Tibial nerve (tissue), 4 donors: Measurements from ENCODE around the gene GPR27. TPM values are rescaled to one million over a fixed set of nuclear protein-coding genes. Genes with fewer than 3 reads are reported as not detected.

Source experiments
- DNase-seq, 2 donors: peaks; one replicate each; pipeline ENCODE4 v3.0.0-alpha.2; 2019; ENCODE audit warnings: low spot score in 2 of 2
- H3K27ac ChIP-seq, 4 donors: fragments of 200-600 bp; sonication (generic) in 3 of 4; one replicate each; pipeline ENCODE4 v1.5.1; 2017 to 2019; ENCODE audit warnings: mild to moderate bottlenecking in 1 of 4
- H3K27me3 ChIP-seq, 2 donors: fragments of 200-600 bp; sonication (generic) in 1 of 2; one replicate each; pipeline versions ENCODE4 v1.5.1 to v1.6.0; 2017 to 2019
- H3K36me3 ChIP-seq, 3 donors: fragments of 200-600 bp; sonication (generic); one replicate each; pipeline ENCODE4 v1.5.1; 2018 to 2019
- H3K4me1 ChIP-seq, 4 donors: fragments of 200-600 bp; sonication (generic) in 3 of 4; one replicate each; pipeline ENCODE4 v1.5.1; 2017 to 2019
- H3K4me3 ChIP-seq, 4 donors: fragments of 200-600 bp; sonication (generic) in 3 of 4; one replicate each; pipeline ENCODE4 v1.5.1; 2017 to 2019; ENCODE audit warnings: mild to moderate bottlenecking in 1 of 4, moderate library complexity in 1 of 4
- H3K9me3 ChIP-seq, 4 donors: fragments of 200-600 bp; sonication (generic) in 3 of 4; one replicate each; pipeline ENCODE4 v1.5.1; 2017 to 2019
- EP300 ChIP-seq, 2 donors: sonication (generic); formaldehyde crosslinking; IDR thresholded peaks; one replicate each; pipeline ENCODE4 v1.6.1; 2017; ENCODE audit warnings: antibody characterized with exemption in 2 of 2, mild to moderate bottlenecking in 1 of 2
- POLR2A ChIP-seq, 2 donors: fragments of 450-650 bp; IDR thresholded peaks; one replicate each; pipeline ENCODE4 v1.6.1; 2017; ENCODE audit warnings: antibody characterized with exemption in 2 of 2, mild to moderate bottlenecking in 2 of 2, moderate library complexity in 2 of 2
- whole genome bisulfite sequencing, 2 donors: methylation state at CpG; one replicate each; pipeline ENCODE4 v1.1.5; 2018; 5-methylcytosine and 5-hydroxymethylcytosine counted together
- total RNA-seq, 4 donors: library from RNA; depleted of rRNA; stranded (reverse); fragments of >200 nt; gene quantifications; one replicate each; pipeline ENCODE4 v1.1.0, GENCODE V29; 2016
- TF ChIP-seq, protein P1 (sequence below), 5 experiments: fragments of 200-600 bp in 3 of 5; fragments of 450-650 bp in 2 of 5; sonication (generic) in 3 of 5; IDR thresholded peaks; one replicate each; pipeline ENCODE4 v1.5.1; 2016 to 2019; ENCODE audit warnings: antibody characterized with exemption in 5 of 5, mild to moderate bottlenecking in 3 of 5, moderate library complexity in 2 of 5

Gene GPR27
- total RNA-seq, 4 donors from 2014 or later = 2.9 to 6.9 (median 4.0) TPM

DNA sequence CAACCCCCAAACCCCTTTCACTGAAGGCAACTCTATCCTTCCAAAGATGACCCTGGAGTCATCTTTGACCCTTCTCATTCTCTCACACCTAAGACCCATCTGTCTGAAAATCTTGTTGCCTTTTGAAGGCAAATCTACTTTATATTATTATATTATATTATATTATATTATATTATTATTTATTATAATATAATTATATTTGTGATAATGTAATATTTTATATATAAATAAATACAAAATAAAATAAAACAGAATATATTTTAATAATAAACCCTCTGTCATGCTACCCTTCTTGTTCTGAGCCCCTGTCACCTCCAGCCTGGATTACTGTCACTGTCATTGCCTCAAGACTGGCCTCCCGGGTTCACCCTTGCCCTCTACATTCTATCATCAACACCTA lies 36.3 kb downstream of the GPR27 start:
- Histone ChIP-seq H3K36me3 (no peaks in the 10 kb centered on the region), H3K9me3 (no peaks in the 10 kb centered on the region), H3K27me3 (peaks cover 0 to 24% of the 10 kb centered on the region in 2 donors), H3K4me1 (peaks cover 0 to 17% (median 5%) of the 10 kb centered on the region in 4 donors), H3K27ac (no peak overlapping the region), H3K4me3 (no peak overlapping the region)
- TF ChIP-seq EP300 (IDR thresholded peaks at IDR 0.05) (no peak), POLR2A (IDR thresholded peaks at IDR 0.05) (no peak)
- TF ChIP-seq, protein P1, sequence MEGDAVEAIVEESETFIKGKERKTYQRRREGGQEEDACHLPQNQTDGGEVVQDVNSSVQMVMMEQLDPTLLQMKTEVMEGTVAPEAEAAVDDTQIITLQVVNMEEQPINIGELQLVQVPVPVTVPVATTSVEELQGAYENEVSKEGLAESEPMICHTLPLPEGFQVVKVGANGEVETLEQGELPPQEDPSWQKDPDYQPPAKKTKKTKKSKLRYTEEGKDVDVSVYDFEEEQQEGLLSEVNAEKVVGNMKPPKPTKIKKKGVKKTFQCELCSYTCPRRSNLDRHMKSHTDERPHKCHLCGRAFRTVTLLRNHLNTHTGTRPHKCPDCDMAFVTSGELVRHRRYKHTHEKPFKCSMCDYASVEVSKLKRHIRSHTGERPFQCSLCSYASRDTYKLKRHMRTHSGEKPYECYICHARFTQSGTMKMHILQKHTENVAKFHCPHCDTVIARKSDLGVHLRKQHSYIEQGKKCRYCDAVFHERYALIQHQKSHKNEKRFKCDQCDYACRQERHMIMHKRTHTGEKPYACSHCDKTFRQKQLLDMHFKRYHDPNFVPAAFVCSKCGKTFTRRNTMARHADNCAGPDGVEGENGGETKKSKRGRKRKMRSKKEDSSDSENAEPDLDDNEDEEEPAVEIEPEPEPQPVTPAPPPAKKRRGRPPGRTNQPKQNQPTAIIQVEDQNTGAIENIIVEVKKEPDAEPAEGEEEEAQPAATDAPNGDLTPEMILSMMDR (IDR thresholded peaks at IDR 0.05) = no peak
- DNase-seq = no peak
- WGBS, 2 donors = 84 to 88% methylated on average over 1 of the region's 1 CpG

GRCh38 chr3:71791634-71792033 lies 38.0 kb downstream of the GPR27 start:
- no peak for TF ChIP-seq EP300 (IDR thresholded peaks at IDR 0.05)
- TF ChIP-seq, protein P1 (IDR thresholded peaks at IDR 0.05) = no peak
- H3K4me1 ChIP-seq = peaks cover 0 to 2% (median 0%) of the 10 kb centered on the region in 4 donors
- no peak for DNase-seq
- H3K36me3 ChIP-seq = no peaks in the 10 kb centered on the region
- H3K4me3 ChIP-seq = no peak overlapping the region
- WGBS, 2 donors = 62 to 75% methylated on average over 1 of the region's 1 CpG
- peaks cover 0 to 13% of the 10 kb centered on the region in 2 donors for H3K27me3 ChIP-seq
- no peaks in the 10 kb centered on the region for H3K9me3 ChIP-seq
- no peak overlapping the region for H3K27ac ChIP-seq

GRCh38 chr3:71796290-71796689 lies 42.6 kb downstream of the GPR27 start:
- WGBS, 2 donors = 80 to 81% methylated on average over 3 of the region's 3 CpGs
- no peak overlapping the region for H3K27ac ChIP-seq
- H3K4me1 ChIP-seq = no peaks in the 10 kb centered on the region
- H3K36me3 ChIP-seq = no peaks in the 10 kb centered on the region
- no peak for DNase-seq
- no peak overlapping the region for H3K4me3 ChIP-seq
- no peaks in the 10 kb centered on the region for H3K9me3 ChIP-seq
- peaks cover 0 to 23% of the 10 kb centered on the region in 2 donors for H3K27me3 ChIP-seq
- TF ChIP-seq EP300 (IDR thresholded peaks at IDR 0.05) = no peak
- no peak for TF ChIP-seq POLR2A (IDR thresholded peaks at IDR 0.05)
- TF ChIP-seq, protein P1 (IDR thresholded peaks at IDR 0.05) = no peak

- no peak overlapping the region for H3K4me3 ChIP-seq
- no peaks in the 10 kb centered on the region for H3K9me3 ChIP-seq
- H3K27ac ChIP-seq = no peak overlapping the region
- DNase-seq = no peak
- no peaks in the 10 kb centered on the region for H3K4me1 ChIP-seq
- no peaks in the 10 kb centered on the region for H3K36me3 ChIP-seq
- WGBS, 2 donors = 84 to 92% methylated on average over 7 of the region's 7 CpGs
- TF ChIP-seq EP300 (IDR thresholded peaks at IDR 0.05) (no peak), POLR2A (IDR thresholded peaks at IDR 0.05) (no peak)
- TF ChIP-seq, protein P1 (IDR thresholded peaks at IDR 0.05) = no peak
- peaks cover 0 to 30% of the 10 kb centered on the region in 2 donors for H3K27me3 ChIP-seq
Observed at GRCh38 chr3:71797455-71797854, 43.8 kb downstream of the GPR27 start.

GRCh38 chr3:71800023-71800422 lies 46.4 kb downstream of the GPR27 start:
- Histone ChIP-seq H3K4me1 (no peaks in the 10 kb centered on the region), H3K36me3 (no peaks in the 10 kb centered on the region), H3K4me3 (no peak overlapping the region), H3K27me3 (peaks cover 0 to 23% of the 10 kb centered on the region in 2 donors), H3K9me3 (no peaks in the 10 kb centered on the region), H3K27ac (no peak overlapping the region)
- TF ChIP-seq EP300 (IDR thresholded peaks at IDR 0.05) = no peak
- TF ChIP-seq POLR2A (IDR thresholded peaks at IDR 0.05) = no peak
- TF ChIP-seq, protein P1 (IDR thresholded peaks at IDR 0.05) = no peak
- WGBS, 2 donors = 54 to 56% methylated on average over 3 of the region's 3 CpGs
- DNase-seq = no peak
